DMS79 (cell line): Measurements from ENCODE around the gene GLP1R.
"Not testable (repeated sequence)": the region's sequence is repeated elsewhere in the genome, so short reads cannot be mapped to it uniquely, and the experiment has no call there.

Experiments
- DNase-seq: peaks from one replicate; lab custom pipeline; 2025; lab: John Stamatoyannopoulos, UW

GLP1R gene

DNA sequence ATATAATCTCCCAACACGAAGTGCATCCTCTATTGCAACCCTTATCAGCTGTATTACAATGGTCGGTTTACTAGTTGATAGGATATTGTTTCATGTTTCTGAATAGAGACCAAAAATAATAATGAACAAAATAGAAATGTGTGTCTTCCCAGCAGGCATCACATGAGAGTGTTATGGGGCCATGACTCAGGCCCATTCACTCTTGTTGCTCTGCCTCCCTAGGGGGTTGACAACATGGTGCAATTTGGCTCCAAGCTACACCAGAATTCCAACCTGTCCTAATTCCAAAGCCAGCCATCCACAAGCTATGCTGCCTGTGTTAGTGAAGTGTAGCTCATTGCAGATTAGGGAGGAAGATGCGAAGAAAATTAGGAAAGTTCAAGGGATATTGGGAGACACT, 79.5 kb downstream of the GLP1R start:
- no peak for DNase-seq

DNA sequence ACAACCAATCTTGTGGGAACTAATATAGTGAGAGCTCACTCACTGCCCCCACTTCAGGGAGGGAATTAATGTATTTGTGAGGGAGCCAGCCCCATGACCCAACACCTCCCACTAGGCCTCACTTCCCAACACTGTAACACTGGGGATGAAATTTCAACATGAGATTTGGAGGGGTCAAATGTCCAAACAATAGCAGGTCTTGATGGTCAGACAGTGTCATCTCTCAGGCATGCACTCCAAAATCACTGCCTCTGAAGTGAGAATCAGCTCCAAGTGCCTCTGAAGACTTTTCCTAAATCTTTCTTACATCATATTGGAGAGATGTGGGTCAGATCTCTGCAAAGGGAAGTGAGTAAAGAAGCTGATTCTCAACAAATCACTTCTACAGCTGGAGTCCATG, 80.3 kb downstream of the GLP1R start:
- no peak for DNase-seq

DNA sequence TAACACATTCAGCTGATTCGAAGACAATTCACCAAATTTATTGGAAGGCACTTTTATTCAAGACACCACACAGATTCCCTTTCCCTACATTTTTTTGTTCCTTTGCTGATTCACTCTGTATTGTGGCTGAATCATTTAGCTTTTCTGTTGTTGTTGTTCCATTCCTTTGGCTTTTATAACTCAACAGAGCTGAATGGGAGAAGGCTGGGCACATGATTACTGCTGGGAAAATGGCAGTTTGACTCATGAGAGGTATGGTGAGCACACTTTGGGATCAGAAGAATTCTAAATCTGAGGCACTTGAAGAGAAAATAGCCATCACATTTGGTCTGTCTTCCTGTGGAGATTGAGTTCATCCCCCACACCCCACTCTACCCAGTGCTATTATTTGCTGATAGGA, 82.1 kb downstream of the GLP1R start:
- no peak for DNase-seq

DNA sequence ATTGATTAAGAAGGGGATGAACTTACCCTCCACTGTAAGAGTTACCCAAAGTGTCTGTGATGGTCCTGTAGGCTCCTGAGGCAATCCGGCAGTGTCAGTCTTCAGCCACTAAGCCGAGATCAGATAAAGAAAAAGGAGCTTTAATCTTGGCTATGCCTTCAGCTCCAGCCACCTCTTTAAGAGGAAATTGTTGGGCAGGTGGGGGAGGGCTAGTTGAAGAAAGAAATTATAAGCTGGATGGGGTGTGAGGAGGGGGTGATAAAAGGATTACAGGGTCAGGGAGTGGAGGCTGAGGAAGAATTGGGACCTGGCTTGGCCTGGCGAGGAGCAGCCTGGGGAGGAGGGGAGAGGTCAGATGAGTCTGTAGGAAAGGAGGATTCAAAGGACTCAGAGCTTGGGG, 86.2 kb downstream of the GLP1R start:
- DNase-seq, result not testable (repeated sequence)

DNA sequence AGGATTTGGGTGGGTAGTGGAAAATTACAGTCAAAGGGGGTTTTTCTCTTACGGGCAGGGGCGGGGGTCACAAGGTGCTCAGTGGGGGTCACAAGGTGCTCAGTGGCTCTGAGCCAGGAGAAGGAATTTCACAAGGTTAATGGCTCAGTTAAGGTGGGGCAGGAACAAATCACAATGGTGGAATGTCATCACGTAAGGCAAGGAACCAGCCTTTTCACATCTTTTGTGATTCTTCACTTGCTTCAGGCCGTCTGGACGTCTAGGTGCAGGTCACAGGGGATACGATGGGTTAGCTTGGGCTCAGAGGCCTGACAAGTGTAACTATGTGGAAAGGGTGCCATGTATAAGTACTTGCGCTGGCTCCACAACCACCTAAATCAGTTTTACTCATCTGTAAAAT, 87.6 kb downstream of the GLP1R start:
- not testable (repeated sequence) for DNase-seq

DNA sequence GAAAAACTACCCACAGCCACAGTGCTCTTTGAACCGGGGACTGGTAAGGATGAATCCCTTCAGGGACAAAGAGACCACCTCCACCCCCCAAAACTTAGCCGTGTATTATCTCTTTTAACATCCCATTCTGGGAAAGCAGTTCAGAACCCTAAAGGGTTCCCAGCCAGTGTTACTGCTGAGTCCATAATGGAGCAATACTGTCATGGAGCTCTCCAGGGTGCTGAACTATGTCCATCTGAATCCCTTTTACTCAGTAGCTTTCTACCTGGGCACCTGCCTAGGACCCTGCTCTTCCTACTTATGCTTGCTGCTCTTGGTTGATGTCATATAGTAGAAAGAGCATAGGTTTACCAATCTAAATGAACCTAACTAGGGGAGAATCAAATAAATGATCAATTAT, 88.7 kb downstream of the GLP1R start:
- no peak for DNase-seq
